Upper lobe of right lung (tissue), 1 donor: Measurements from ENCODE around the gene IL4R. TPM values are rescaled to one million over a fixed set of nuclear protein-coding genes. Genes with fewer than 3 reads are reported as not detected.

ENCODE experiments used
- ATAC-seq: fragments of 200-7000 bp; cut with Tn5 transposase; one replicate; pipeline ENCODE4 v1.9.1; 2020; ENCODE audit warnings: mild to moderate bottlenecking, moderate library complexity
- DNase-seq: peaks from one replicate; pipeline ENCODE4 v3.0.0-alpha.2; 2020
- H3K27ac ChIP-seq: fragments of 200-600 bp; one replicate; pipeline ENCODE4 v1.8.0; 2022
- H3K27me3 ChIP-seq: fragments of 200-600 bp; one replicate; pipeline ENCODE4 v1.8.0; 2022; ENCODE audit warnings: mild to moderate bottlenecking
- H3K36me3 ChIP-seq: fragments of 200-600 bp; one replicate; pipeline ENCODE4 v1.8.0; 2022
- H3K4me1 ChIP-seq: fragments of 200-600 bp; one replicate; pipeline ENCODE4 v1.8.0; 2022
- H3K4me3 ChIP-seq: fragments of 200-600 bp; one replicate; pipeline ENCODE4 v1.8.0; 2022; ENCODE audit warnings: mild to moderate bottlenecking
- H3K9me3 ChIP-seq: fragments of 200-600 bp; one replicate; pipeline ENCODE4 v1.8.0; 2022
- intact Hi-C: fragments of 100-400 bp; cut with DNase I; formaldehyde crosslinking; loops from one replicate; pipeline ENCODE4 v1.11.0; 2022
- total RNA-seq: library from RNA; stranded (reverse); fragmentation: NEBNext Ultra II Directional; extraction: Animal tissue kit (Norgen Biotek cat#: 25700); gene quantifications from one replicate; pipeline ENCODE4 v1.2.1, GENCODE V29; 2021
- TF ChIP-seq, protein P1 (sequence below): fragments of 200-600 bp; IDR thresholded peaks from one replicate; pipeline ENCODE4 v1.8.0; 2022; ENCODE audit warnings: antibody characterized with exemption
- donor health status: DM: no; HTN: yes; CAD: no; lungs with severe emphysema.

Gene IL4R
- total RNA-seq, 1 donor from 2014 or later: 153 TPM

DNA sequence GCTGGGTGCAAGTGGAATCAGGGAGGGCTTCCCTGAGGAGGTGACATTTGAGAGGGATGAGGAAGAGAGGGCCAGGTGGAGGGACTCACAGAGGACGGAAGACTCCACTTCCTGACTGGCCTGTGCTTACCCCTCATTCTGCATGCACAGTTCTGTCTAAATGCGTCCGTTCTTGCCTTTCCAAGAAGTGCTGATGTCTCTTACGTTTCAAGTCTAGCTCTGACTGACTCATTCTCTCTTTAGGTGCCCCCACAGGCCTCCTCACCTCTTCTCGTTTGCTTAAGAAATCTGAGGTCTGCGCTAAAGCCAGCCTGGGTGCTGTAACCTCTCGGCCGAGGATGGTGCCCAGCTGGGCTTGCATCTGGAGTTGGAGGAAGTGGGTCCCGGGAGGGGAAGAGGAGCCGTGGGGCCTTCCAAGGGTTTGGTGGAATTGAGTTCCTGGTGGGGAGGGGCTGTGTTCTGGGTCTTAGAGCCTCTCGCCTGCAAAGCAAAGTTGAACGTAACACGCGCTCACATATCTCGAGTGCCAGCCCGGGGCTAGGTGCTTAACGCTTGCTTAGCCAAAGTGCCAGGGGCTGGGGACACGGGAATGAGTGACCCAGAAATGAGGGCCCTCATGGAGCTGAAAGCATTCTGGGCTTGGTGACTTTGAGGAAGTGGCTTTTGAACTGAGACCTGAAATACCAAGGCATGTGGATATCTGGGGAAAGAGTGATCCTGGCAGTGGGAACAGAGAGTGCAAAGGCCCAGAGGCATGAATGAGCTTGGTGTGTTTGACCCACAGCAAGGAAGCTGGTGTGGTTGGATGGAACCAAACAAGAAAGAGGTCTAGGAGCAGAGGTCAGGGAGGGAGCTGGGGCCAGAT lies 4.8 kb downstream of the IL4R start:
- no peaks in the 10 kb centered on the region for H3K27me3 ChIP-seq
- H3K4me1 ChIP-seq: peaks cover 85% of the 10 kb centered on the region
- H3K9me3 ChIP-seq: no peaks in the 10 kb centered on the region
- TF ChIP-seq, protein P1, sequence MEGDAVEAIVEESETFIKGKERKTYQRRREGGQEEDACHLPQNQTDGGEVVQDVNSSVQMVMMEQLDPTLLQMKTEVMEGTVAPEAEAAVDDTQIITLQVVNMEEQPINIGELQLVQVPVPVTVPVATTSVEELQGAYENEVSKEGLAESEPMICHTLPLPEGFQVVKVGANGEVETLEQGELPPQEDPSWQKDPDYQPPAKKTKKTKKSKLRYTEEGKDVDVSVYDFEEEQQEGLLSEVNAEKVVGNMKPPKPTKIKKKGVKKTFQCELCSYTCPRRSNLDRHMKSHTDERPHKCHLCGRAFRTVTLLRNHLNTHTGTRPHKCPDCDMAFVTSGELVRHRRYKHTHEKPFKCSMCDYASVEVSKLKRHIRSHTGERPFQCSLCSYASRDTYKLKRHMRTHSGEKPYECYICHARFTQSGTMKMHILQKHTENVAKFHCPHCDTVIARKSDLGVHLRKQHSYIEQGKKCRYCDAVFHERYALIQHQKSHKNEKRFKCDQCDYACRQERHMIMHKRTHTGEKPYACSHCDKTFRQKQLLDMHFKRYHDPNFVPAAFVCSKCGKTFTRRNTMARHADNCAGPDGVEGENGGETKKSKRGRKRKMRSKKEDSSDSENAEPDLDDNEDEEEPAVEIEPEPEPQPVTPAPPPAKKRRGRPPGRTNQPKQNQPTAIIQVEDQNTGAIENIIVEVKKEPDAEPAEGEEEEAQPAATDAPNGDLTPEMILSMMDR: no peak
- intact Hi-C loops: no loop called here
- peak overlapping the region; percentile 98 for H3K4me3 ChIP-seq
- DNase-seq: peak; percentile 84
- H3K36me3 ChIP-seq: peaks cover 6% of the 10 kb centered on the region
- peak; percentile 40 for ATAC-seq
- peak overlapping the region; percentile 99 for H3K27ac ChIP-seq

DNA sequence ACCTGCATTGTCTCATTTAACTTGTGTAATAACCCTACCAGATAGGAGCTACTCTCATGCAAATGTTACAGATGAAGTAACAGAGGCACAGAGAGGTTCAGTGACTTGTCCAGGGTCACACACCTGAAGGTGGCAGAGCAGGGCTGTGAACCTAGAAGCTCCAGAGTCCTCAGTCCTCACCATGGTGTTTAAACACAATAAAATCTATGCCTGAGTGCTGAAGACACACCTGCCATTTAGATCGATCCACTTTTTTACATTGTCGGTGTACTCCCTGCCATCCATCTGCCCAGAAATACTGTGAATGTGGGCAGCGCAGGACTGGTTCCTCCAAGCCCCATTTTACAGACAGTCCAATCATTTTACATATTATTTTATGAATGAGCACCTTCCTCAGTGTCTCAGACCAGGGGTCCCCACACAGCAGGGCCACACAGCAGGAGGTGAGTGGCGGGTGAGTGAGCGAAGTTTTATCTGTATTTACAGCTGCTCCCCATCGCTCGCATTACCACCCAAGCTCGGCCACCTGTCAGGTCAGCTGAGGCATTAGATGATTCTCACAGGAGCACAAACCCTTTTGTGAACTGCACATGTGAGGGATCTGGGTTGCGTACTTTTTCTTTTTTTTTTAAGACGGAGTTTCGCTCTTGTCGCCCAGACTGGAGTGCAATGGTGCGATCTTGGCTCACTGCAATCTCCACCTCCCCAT lies 5.6 kb downstream of the IL4R start:
- no peak overlapping the region for H3K4me3 ChIP-seq
- peaks cover 93% of the 10 kb centered on the region for H3K4me1 ChIP-seq
- no peak for DNase-seq
- intact Hi-C loops: no loop called here
- H3K9me3 ChIP-seq: no peaks in the 10 kb centered on the region
- TF ChIP-seq, protein P1: no peak
- H3K27me3 ChIP-seq: no peaks in the 10 kb centered on the region
- H3K36me3 ChIP-seq: peaks cover 6% of the 10 kb centered on the region
- ATAC-seq: no peak
- peak overlapping the region; percentile 99 for H3K27ac ChIP-seq

DNA sequence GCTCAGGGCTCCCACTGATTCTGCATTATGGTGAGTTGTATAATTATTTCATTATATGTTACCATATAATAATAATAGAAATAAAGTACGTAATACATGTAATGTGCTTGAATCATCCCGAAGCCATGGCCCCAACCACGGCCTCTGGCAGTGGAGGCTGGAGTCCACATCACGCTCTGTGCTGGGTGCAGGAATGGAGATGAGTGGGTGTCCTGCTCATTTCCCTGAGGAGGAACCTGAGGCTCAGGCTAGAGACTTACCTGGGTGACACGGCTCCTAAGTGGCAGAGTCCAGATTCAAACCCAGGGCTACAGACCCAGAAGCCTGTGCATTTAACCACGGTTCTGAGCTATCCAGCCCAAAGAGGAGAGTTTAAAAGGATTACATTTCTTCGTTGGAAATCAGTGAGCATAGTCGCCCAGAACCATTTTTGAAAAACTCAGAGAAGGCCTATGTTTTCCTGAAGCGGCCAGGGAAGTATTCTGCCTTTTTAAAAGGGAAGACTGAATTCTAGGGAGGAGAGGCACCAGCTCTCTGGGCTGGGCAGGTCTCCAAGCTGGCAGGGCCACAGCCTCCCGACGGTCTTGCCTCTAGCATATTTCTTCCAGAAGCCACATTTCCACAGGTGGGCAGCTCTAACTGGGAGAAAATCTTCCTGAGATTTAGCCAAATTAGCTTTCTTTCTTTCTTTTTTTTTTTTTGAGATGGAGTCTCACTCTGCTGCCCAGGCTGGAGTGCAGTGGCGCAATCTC lies 6.7 kb downstream of the IL4R start:
- H3K9me3 ChIP-seq: no peaks in the 10 kb centered on the region
- DNase-seq: no peak
- TF ChIP-seq, protein P1: no peak
- intact Hi-C loops: no loop called here
- H3K27me3 ChIP-seq: no peaks in the 10 kb centered on the region
- ATAC-seq: no peak
- no peak overlapping the region for H3K4me3 ChIP-seq
- peaks cover 94% of the 10 kb centered on the region for H3K4me1 ChIP-seq
- H3K27ac ChIP-seq: no peak overlapping the region
- H3K36me3 ChIP-seq: peaks cover 6% of the 10 kb centered on the region

DNA sequence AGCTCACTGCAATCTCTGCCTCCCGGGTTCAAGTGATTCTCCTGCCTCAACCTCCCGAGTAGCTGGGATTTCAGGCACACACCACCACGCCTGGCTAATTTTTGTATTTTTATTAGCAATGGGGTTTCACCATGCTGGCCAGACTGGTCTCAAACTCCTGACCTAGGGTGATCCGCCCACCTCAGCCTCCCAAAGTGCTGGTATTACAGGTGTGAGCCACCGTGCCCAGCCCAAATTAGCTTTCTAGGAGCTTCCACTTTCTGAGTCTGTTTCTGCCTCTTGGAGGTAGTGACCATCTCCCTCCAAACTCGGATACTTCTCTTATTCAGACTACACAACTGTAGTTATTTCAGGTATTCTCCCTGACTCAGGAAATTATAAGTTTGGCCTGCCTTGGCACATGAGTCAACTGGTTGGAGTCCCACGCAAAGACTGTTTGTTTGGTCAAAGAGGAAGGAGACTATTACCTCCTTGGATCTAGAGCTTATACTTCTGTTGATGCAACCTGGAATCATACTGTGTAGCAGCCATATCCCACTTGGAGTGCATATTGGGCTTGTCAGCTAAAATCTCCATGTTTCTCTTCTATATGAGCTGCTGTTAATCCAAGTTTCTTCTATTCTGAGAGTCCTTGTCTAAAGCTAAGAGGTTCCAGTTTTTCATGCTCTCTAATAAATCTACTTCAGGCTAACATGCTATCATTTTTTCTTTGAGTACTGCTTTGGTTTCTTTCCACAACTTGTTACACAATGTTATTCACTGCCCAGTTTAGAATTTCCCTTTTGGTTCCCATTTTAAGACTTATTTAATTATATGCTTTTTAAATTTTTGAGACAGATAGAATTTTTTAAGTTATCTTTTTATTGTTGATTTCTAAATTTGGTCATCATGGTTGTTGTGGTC lies 7.5 kb downstream of the IL4R start:
- H3K27me3 ChIP-seq: no peaks in the 10 kb centered on the region
- no peak overlapping the region for H3K4me3 ChIP-seq
- TF ChIP-seq, protein P1: no peak
- ATAC-seq (peak; percentile 26), DNase-seq (no peak)
- peak overlapping the region; percentile 32 for H3K27ac ChIP-seq
- H3K36me3 ChIP-seq: peaks cover 6% of the 10 kb centered on the region
- H3K4me1 ChIP-seq: peaks cover 92% of the 10 kb centered on the region
- intact Hi-C loops: no loop called here
- H3K9me3 ChIP-seq: no peaks in the 10 kb centered on the region
